HCT116 (cell line): Measurements from ENCODE around the gene HIC1. TPM values are rescaled to one million over a fixed set of nuclear protein-coding genes. Genes with fewer than 3 reads are reported as not detected.

Experiments used
- ATAC-seq: fragments of 200-7000 bp; cut with Tn5 transposase; 2 replicates; pipeline ENCODE4 v1.9.1; 2020; ENCODE audit warnings: mild to moderate bottlenecking, moderate library complexity
- BruUV-seq: library from RNA; stranded (reverse); fragments of 400-500 nt; replicated peaks from 2 replicates; lab custom pipeline; 2021; lab: Mats Ljungman, UMichigan
- CTCF ChIA-PET: fragments of 300-600 bp; sonication (Branson Sonifier 250); formaldehyde crosslinking; loops from one replicate; lab custom pipeline; 2021; ENCODE audit warnings: antibody characterized with exemption; lab: Charles Lee
- POLR2A ChIA-PET: fragments of 300-600, 350-600 bp; sonication (Branson Sonifier 250); formaldehyde crosslinking; loops from one replicate; lab custom pipeline; 2021; ENCODE audit warnings: antibody characterized with exemption; lab: Charles Lee
- RAD21 ChIA-PET, 2 experiments: fragments of 300-600 bp; sonication (Branson Sonifier 250); formaldehyde crosslinking; loops; one replicate each; lab custom pipeline; 2023; ENCODE audit warnings: low total read pairs in 2 of 2; ENCODE audit not compliant: uncharacterized antibody in 2 of 2, unreplicated experiment in 2 of 2, low non-redundant PET in 1 of 2; lab: Charles Lee
- DNase-seq: peaks from one replicate; pipeline ENCODE4 v3.0.0-alpha.2; 2010; ENCODE audit warnings: low read depth, low spot score
- H2AFZ ChIP-seq: fragments of 200-600 bp; shearing (Covaris generic), sonication (generic); 2 replicates; pipeline ENCODE4 v1.6.1; 2017; ENCODE audit warnings: low read depth, mixed run types, mixed read lengths, antibody characterized with exemption, low read length; ENCODE audit not compliant: poor library complexity, severe bottlenecking
- H3K27ac ChIP-seq: 2 replicates; pipeline ENCODE4 v1.5.1; 2012; ENCODE audit warnings: low read depth, low read length
- H3K27me3 ChIP-seq: fragments of 200-600 bp; sonication (generic); 2 replicates; pipeline ENCODE4 v1.6.1; 2016; ENCODE audit warnings: mixed run types, low read length, mixed read lengths; ENCODE audit not compliant: insufficient read depth
- H3K36me3 ChIP-seq, 2 experiments: fragments of 200-500 bp in 1 of 2; fragments of 200-600 bp in 1 of 2; sonication (Bioruptor generic) in 1 of 2; sonication (generic) in 1 of 2; 2 replicates each; pipeline versions ENCODE4 v1.5.1 to v1.6.1; 2014 to 2016; ENCODE audit warnings: low read length in 2 of 2, inconsistent platforms in 1 of 2, mixed read lengths in 1 of 2, mixed run types in 1 of 2; ENCODE audit not compliant: insufficient read depth in 2 of 2, control insufficient read depth in 1 of 2
- H3K4me1 ChIP-seq, 2 experiments: fragments of 200-600 bp in 1 of 2; sonication (generic) in 1 of 2; 2 replicates each; pipeline versions ENCODE4 v1.5.1 to v1.6.1; 2012 to 2017; ENCODE audit warnings: low read length in 2 of 2, inconsistent platforms in 1 of 2, mild to moderate bottlenecking in 1 of 2, mixed read lengths in 1 of 2, mixed run types in 1 of 2, moderate library complexity in 1 of 2; ENCODE audit not compliant: insufficient read depth in 2 of 2, control insufficient read depth in 1 of 2
- H3K4me2 ChIP-seq: fragments of 200-600 bp; sonication (generic); 2 replicates; pipeline ENCODE4 v1.6.1; 2017; ENCODE audit warnings: mixed run types, low read length, mixed read lengths
- H3K4me3 ChIP-seq, 2 experiments: fragments of 200-600 bp in 1 of 2; sonication (generic) in 1 of 2; replicated peaks in 1 of 2; 2 replicates each; pipeline ENCODE4 v1.5.1; 2011 to 2016; ENCODE audit warnings: low read length in 2 of 2, control low read depth in 1 of 2, low read depth in 1 of 2, mild to moderate bottlenecking in 1 of 2, mixed read lengths in 1 of 2, mixed run types in 1 of 2
- H3K79me2 ChIP-seq: fragments of 200-600 bp; sonication (generic); 2 replicates; pipeline ENCODE4 v1.6.1; 2017; ENCODE audit warnings: mild to moderate bottlenecking, mixed run types, low read length, moderate library complexity, mixed read lengths; ENCODE audit not compliant: insufficient read depth
- H3K9ac ChIP-seq: fragments of 200-600 bp; sonication (generic); 2 replicates; pipeline ENCODE4 v1.6.1; 2016; ENCODE audit warnings: low read length, mixed read lengths
- H3K9me2 ChIP-seq: fragments of 200-600 bp; sonication (generic), shearing (Covaris generic); 2 replicates; pipeline ENCODE4 v1.6.1; 2017; ENCODE audit warnings: mixed run types, mild to moderate bottlenecking, moderate library complexity; ENCODE audit not compliant: insufficient read depth
- H3K9me3 ChIP-seq, 2 experiments: fragments of 200-500 bp in 1 of 2; fragments of 200-600 bp in 1 of 2; sonication (Bioruptor generic) in 1 of 2; sonication (generic) in 1 of 2; 2 replicates each; pipeline ENCODE4 v1.6.1; 2014 to 2017; ENCODE audit warnings: low read length in 2 of 2, mixed read lengths in 2 of 2, inconsistent platforms in 1 of 2, low read depth in 1 of 2, mild to moderate bottlenecking in 1 of 2, mixed run types in 1 of 2, moderate library complexity in 1 of 2; ENCODE audit not compliant: control insufficient read depth in 1 of 2, insufficient read depth in 1 of 2
- H4K20me1 ChIP-seq: fragments of 200-600 bp; sonication (generic), shearing (Covaris generic); 2 replicates; pipeline ENCODE4 v1.6.1; 2017; ENCODE audit warnings: mixed run types, mild to moderate bottlenecking, moderate library complexity; ENCODE audit not compliant: insufficient read depth
- ATF3 ChIP-seq: IDR thresholded peaks from 2 replicates; pipeline ENCODE4 v1.6.1; 2012
- CBX3 ChIP-seq: IDR thresholded peaks from 2 replicates; pipeline ENCODE4 v1.6.1; 2012; ENCODE audit warnings: low read depth
- CEBPB ChIP-seq: IDR thresholded peaks from 2 replicates; pipeline ENCODE4 v1.6.1; 2012; ENCODE audit warnings: low read depth
- CTCF ChIP-seq, 3 experiments: fragments of 200-600 bp in 1 of 3; sonication (generic) in 1 of 3; IDR thresholded peaks in 2 of 3; conservative IDR thresholded peaks in 1 of 3; 2 replicates each; pipeline ENCODE4 v1.5.1; 2012 to 2017; ENCODE audit warnings: low read depth in 2 of 3, low read length in 2 of 3, antibody characterized with exemption in 1 of 3, borderline replicate concordance in 1 of 3, control low read depth in 1 of 3, mild to moderate bottlenecking in 1 of 3, mixed read lengths in 1 of 3, mixed run types in 1 of 3, moderate library complexity in 1 of 3; ENCODE audit not compliant: insufficient read depth in 1 of 3
- EGR1 ChIP-seq: IDR thresholded peaks from 2 replicates; pipeline ENCODE4 v1.6.1; 2012; ENCODE audit warnings: low read depth
- ELF1 ChIP-seq: IDR thresholded peaks from 2 replicates; pipeline ENCODE4 v1.6.1; 2012; ENCODE audit warnings: low read depth, borderline replicate concordance
- EZH2 ChIP-seq: fragments of 200-600 bp; sonication (generic); IDR thresholded peaks from 2 replicates; pipeline ENCODE4 v1.6.1; 2017; ENCODE audit warnings: antibody characterized with exemption, mixed run types
- EZH2phosphoT487 ChIP-seq: fragments of 200-600 bp; IDR thresholded peaks from 2 replicates; pipeline ENCODE4 v1.6.1; 2018; ENCODE audit warnings: antibody characterized with exemption, borderline replicate concordance
- JUND ChIP-seq: IDR thresholded peaks from 2 replicates; pipeline ENCODE4 v1.6.1; 2012
- POLR2A ChIP-seq: IDR thresholded peaks from 2 replicates; pipeline ENCODE4 v1.7.0; 2011; ENCODE audit warnings: borderline replicate concordance; ENCODE audit not compliant: insufficient read depth, insufficient read length; ENCODE audit errors: extremely low read depth
- RAD21 ChIP-seq: IDR thresholded peaks from 2 replicates; pipeline ENCODE4 v1.6.1; 2012; ENCODE audit warnings: low read depth, mild to moderate bottlenecking
- REST ChIP-seq: IDR thresholded peaks from 2 replicates; pipeline ENCODE4 v1.6.1; 2012; ENCODE audit warnings: low read depth
- SIN3A ChIP-seq: IDR thresholded peaks from 2 replicates; pipeline ENCODE4 v1.6.1; 2012; ENCODE audit warnings: low read depth
- TCF7L2 ChIP-seq: IDR thresholded peaks from 2 replicates; pipeline ENCODE4 v1.7.0; 2011; ENCODE audit warnings: borderline replicate concordance, inconsistent platforms; ENCODE audit not compliant: insufficient read depth, insufficient read length; ENCODE audit errors: extremely low read depth
- YY1 ChIP-seq: IDR thresholded peaks from 2 replicates; pipeline ENCODE4 v1.6.1; 2011; ENCODE audit warnings: low read length, low read depth, moderate library complexity, mild to moderate bottlenecking; ENCODE audit not compliant: insufficient replicate concordance; ENCODE audit errors: extremely low read depth
- ZBTB33 ChIP-seq: IDR thresholded peaks from 2 replicates; pipeline ENCODE4 v1.6.1; 2011; ENCODE audit warnings: mild to moderate bottlenecking, low read length, moderate library complexity; ENCODE audit not compliant: insufficient replicate concordance; ENCODE audit errors: extremely low read depth
- ZFX ChIP-seq: fragments of 450-650 bp; IDR thresholded peaks from 2 replicates; pipeline ENCODE4 v1.6.1; 2017
- intact Hi-C: fragments of 100-400 bp; cut with micrococcal nuclease; formaldehyde crosslinking; loops from 2 replicates; pipeline ENCODE4 v1.10.0; 2022
- total RNA-seq: library from RNA; stranded (reverse); gene quantifications from one replicate; pipeline ENCODE4 v1.2.1, GENCODE V29; 2021; ENCODE audit not compliant: unreplicated experiment

HIC1 gene
- total RNA-seq, 1 experiment from 2014 or later: 0.64 TPM

- H3K36me3 ChIP-seq: no peaks in the 10 kb centered on the region
- no peak overlapping the region for H2AFZ ChIP-seq
- H3K4me3 ChIP-seq: no peak overlapping the region
- no peak overlapping the region for H3K27ac ChIP-seq
- ATAC-seq (no peak), DNase-seq (no peak)
- no peaks in the 10 kb centered on the region for H3K9me2 ChIP-seq
- no peaks in the 10 kb centered on the region for H3K9me3 ChIP-seq
- intact Hi-C loops: no loop called here
- no peak overlapping the region for H3K9ac ChIP-seq
- ChIA-PET CTCF (interaction anchor here (8.0 kb wide), 1 partner anchor 184 kb away, joined by 200 read pairs; no protein-coding TSS in a partner anchor), RAD21 (no interaction called here), POLR2A (no interaction called here)
- no peaks in the 10 kb centered on the region for H4K20me1 ChIP-seq
- TF ChIP-seq ZBTB33 (no peak), POLR2A (no peak), EGR1 (no peak), CBX3 (no peak), EZH2phosphoT487 (no peak), SIN3A (no peak), ATF3 (no peak), ELF1 (no peak), CTCF (IDR thresholded peaks at IDR 0.05 in 2 of 3, conservative IDR thresholded peaks at IDR 0.05 in 1 of 3; ENCODE audit: borderline replicate concordance in 1 of 3, insufficient read depth in 1 of 3, low read depth in 2 of 3, low read length in 2 of 3) (no peak), TCF7L2 (no peak), RAD21 (no peak), YY1 (no peak), JUND (no peak), ZFX (no peak), EZH2 (no peak), CEBPB (no peak), REST (no peak)
- no peaks in the 10 kb centered on the region for H3K79me2 ChIP-seq
- peaks cover 0 to 16% of the 10 kb centered on the region in 2 experiments; a peak in 3 of 4 replicates for H3K4me1 ChIP-seq
- H3K27me3 ChIP-seq: no peaks in the 10 kb centered on the region
- no peak overlapping the region for H3K4me2 ChIP-seq
- BruUV-seq: no TSS peak
These were observed 6.0 kb downstream of the HIC1 start for GRCh38 chr17:2060681-2061440.
